ENCODE results near the gene CFAP90. TPM values are rescaled to one million over a fixed set of nuclear protein-coding genes. Genes with fewer than 3 reads are reported as not detected.
A peak's percentile ranks its signal among the peaks of the same experiment; 100 is the strongest.

Gene CFAP90
- total RNA-seq, 1 donor: not detected

DNA sequence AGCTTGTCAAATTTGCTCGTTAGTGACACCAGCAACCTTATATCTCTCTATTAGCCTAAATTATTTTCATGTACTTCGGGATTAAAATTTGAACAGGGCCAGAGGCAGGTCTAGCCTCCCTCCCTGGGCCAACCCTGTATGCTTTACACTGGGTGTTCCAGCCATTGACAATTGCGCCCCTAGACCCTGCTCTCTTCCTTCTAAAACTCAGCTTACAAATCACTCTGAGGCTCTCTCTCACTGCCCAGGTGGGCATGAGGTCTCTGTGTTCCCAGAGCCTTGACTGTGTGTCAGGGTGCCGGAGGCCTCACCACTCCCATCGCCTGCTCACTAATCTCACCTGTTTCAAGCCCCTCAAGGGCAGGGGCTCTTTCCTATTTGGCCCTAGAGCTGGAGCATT is 6.4 kb upstream of the CFAP90 start:
- DNase-seq (ENCODE audit: low read depth): no peak
- TF ChIP-seq, protein P1, sequence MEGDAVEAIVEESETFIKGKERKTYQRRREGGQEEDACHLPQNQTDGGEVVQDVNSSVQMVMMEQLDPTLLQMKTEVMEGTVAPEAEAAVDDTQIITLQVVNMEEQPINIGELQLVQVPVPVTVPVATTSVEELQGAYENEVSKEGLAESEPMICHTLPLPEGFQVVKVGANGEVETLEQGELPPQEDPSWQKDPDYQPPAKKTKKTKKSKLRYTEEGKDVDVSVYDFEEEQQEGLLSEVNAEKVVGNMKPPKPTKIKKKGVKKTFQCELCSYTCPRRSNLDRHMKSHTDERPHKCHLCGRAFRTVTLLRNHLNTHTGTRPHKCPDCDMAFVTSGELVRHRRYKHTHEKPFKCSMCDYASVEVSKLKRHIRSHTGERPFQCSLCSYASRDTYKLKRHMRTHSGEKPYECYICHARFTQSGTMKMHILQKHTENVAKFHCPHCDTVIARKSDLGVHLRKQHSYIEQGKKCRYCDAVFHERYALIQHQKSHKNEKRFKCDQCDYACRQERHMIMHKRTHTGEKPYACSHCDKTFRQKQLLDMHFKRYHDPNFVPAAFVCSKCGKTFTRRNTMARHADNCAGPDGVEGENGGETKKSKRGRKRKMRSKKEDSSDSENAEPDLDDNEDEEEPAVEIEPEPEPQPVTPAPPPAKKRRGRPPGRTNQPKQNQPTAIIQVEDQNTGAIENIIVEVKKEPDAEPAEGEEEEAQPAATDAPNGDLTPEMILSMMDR (IDR thresholded peaks at IDR 0.05; ENCODE audit: insufficient read depth, low read depth, low read length): no peak
- no peak overlapping the region for H3K4me3 ChIP-seq (ENCODE audit: low read depth, low read length)

DNA sequence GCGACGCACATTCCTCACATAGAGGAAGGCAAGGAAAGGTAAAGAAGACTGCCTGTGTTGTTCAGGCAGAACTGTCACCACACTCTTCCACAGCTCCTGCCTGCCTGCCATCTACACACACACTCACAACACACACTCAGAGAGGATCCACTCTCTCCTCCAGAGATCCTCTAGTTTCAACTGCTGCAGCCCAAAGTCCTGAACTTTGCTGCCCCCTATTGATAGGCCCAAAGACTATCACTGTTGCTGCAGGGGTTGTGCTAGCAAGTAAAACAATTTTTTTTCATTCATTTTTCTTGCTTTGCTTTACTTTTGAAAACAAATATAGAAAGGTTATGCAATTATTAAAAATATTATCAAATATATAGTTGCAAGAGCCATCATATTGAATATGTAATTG is 5.9 kb upstream of the CFAP90 start:
- H3K4me3 ChIP-seq (ENCODE audit: low read depth, low read length): no peak overlapping the region
- peak; percentile 50 for DNase-seq (ENCODE audit: low read depth)
- TF ChIP-seq, protein P1 (IDR thresholded peaks at IDR 0.05; ENCODE audit: insufficient read depth, low read depth, low read length): peak; percentile 79

DNA sequence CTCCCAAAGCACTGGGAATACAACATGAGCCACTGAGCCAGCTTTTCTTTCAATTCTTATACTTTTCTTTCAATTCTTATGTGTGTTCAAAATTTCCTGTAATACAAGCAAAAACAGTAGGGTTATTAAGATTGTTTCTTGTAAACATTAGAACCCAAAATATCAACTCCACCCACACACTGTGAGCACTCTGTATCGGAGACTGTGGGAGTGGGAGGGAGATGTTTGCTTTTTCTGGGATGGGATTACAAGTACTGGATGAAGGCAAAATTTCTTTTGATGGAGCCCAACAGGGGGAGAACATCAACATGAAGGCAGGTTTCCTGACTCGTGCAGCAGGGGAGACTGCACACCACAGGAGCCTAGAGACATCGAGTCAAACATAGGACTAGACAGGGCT is 4.7 kb upstream of the CFAP90 start:
- no peak for DNase-seq (ENCODE audit: low read depth)
- TF ChIP-seq, protein P1 (IDR thresholded peaks at IDR 0.05; ENCODE audit: insufficient read depth, low read depth, low read length): no peak

DNA sequence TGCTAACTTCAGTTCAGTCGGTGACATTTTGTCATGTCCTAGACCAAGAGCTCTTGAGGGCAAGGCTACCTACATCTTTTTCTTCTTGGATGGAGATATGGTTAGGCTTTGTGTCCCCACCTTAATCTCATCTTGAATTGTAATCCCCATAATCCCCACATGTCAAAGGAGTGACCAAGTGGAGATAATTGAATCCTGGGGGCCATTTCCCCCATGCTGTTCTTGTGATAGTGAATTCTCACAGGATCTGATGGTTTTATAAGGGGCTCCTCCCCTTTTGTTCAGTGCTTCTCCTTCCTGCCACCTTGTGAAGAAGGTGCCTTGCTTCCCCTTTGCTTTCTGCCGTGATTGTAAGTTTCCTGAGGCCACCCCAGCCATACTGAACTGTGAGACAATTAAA is 2.1 kb upstream of the CFAP90 start:
- TF ChIP-seq, protein P1 (IDR thresholded peaks at IDR 0.05; ENCODE audit: insufficient read depth, low read depth, low read length): no peak
- DNase-seq (ENCODE audit: low read depth): no peak
- H3K4me3 ChIP-seq (ENCODE audit: low read depth, low read length): no peak overlapping the region

More for the DNA sequence above, 4.7 kb upstream of the CFAP90 start:
- H3K4me3 ChIP-seq (ENCODE audit: low read depth, low read length): no peak overlapping the region

DNA sequence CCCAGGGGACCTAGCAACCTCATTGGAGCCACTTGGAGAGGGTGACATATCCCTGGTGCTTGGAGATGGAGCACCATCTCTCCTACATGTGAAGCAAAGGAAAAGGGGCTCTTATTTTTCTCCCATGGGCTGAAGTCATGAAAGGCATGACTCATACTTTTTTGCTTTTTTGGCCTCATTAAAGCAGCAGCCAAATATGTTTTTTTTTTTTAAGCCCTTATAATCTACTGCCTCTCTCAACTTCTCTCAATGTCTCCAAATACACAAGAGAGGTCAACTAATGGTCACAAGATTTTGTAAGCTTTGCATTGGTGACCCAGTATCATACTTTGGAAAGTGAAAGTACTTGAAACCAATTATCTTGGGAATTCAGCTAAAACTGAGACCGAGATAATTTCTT is 1.6 kb upstream of the CFAP90 start:
- TF ChIP-seq, protein P1 (IDR thresholded peaks at IDR 0.05; ENCODE audit: insufficient read depth, low read depth, low read length): no peak
- peak; percentile 41 for DNase-seq (ENCODE audit: low read depth)
- H3K4me3 ChIP-seq (ENCODE audit: low read depth, low read length): no peak overlapping the region

DNA sequence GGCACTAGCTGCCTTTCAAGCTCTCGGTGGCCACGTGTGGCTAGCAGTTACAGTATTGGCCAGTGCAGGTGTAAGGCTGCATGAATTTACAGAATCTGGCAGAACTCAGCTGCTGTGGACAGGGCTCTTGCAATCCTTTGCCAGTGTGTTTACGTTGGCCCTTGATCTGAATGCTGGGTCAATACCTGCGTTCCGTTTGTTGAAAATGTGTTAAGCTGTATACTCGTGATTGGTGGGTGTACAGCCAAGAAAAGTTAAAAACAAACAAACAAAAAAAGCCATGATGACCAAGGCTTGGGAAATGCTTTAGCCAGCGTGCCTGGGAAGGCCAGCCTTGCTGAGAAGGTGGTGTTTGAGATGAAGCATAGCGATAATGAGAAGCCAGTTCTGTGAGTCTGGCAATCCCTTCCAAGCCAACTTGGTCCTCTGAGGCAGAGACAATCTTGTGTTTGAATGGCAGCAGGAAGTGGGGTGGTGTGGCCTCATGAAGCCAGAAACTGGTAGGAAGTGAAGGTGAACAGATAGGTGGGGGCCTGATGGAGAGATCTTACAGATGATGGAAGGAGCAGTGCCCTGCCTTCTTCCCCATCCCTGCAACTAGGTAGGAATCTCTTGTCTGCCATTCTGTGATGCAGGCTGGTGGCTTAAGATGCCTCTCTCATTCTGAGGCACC is 820 bp upstream of the CFAP90 start:
- TF ChIP-seq, protein P1 (IDR thresholded peaks at IDR 0.05; ENCODE audit: insufficient read depth, low read depth, low read length): no peak
- DNase-seq (ENCODE audit: low read depth): no peak
- no peak overlapping the region for H3K4me3 ChIP-seq (ENCODE audit: low read depth, low read length)

DNA sequence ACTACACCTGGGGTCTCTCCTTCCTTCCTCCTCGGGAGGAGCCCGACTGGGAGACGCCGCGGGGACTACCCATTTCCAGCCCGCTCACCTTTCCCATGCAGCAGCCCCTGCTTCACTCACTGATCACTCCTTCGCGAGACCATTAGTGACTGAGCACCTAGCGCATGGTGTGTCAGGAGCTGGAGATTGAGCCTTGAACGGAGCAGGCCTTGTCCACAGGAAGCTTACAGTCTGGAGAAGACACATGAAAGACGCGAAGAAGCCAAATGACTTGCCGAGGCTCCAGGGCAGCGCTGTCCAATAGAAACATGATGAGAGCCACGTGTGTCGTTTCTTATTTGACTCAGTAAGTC is 283 bp upstream of the CFAP90 start:
- H3K4me3 ChIP-seq (ENCODE audit: low read depth, low read length): peak overlapping the region; percentile 44
- TF ChIP-seq, protein P1 (IDR thresholded peaks at IDR 0.05; ENCODE audit: insufficient read depth, low read depth, low read length): no peak
- DNase-seq (ENCODE audit: low read depth): no peak
